ENCODE measurements around the gene GART.

DNA sequence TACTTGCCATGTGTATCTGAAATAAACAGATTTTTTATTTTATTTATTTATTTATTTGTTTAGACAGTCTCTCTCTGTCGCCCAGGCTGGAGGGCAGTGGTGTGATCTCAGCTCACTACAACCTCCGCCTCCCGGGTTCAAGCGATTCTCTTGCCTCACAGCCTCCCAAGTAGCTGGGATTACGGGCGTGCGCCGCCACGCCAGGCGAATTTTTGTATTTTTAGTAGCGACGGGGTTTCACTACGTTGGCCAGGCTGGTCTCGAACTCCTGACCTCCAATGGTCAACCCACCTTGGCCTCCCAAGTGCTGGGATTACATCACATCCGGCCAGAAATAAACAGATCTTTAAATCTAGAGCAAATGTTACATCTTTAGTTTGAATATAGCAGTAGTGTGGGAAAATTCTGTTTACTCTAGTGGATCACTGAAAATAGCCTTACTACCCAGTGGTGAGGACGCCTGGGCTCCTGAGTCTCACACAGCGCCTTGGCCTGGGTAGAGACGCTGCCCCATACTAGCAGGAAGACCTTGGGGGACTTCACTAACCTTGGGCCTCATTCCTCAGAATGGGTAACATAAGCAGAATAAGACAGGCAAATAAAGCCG is 709 bp downstream of the GART start:
- TF ChIP-seq, protein P1, sequence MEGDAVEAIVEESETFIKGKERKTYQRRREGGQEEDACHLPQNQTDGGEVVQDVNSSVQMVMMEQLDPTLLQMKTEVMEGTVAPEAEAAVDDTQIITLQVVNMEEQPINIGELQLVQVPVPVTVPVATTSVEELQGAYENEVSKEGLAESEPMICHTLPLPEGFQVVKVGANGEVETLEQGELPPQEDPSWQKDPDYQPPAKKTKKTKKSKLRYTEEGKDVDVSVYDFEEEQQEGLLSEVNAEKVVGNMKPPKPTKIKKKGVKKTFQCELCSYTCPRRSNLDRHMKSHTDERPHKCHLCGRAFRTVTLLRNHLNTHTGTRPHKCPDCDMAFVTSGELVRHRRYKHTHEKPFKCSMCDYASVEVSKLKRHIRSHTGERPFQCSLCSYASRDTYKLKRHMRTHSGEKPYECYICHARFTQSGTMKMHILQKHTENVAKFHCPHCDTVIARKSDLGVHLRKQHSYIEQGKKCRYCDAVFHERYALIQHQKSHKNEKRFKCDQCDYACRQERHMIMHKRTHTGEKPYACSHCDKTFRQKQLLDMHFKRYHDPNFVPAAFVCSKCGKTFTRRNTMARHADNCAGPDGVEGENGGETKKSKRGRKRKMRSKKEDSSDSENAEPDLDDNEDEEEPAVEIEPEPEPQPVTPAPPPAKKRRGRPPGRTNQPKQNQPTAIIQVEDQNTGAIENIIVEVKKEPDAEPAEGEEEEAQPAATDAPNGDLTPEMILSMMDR (IDR thresholded peaks at IDR 0.05), result no peak
- TF ChIP-seq POLR2A (IDR thresholded peaks at IDR 0.05), result no peak

Measured in adrenal gland (tissue), 5 donors.